Stimulated activated CD8-positive, alpha-beta memory T cell treated with anti-CD3 and anti-CD28 coated beads, Interleukin-15, amount 100 ng/mL, for 1 hour (primary cell): ENCODE measurements around the gene ECM1.

Experiments used
- DNase-seq: peaks from one replicate; pipeline ENCODE4 v3.0.0-alpha.2; 2020; ENCODE audit warnings: low read depth

The ECM1 gene

DNA sequence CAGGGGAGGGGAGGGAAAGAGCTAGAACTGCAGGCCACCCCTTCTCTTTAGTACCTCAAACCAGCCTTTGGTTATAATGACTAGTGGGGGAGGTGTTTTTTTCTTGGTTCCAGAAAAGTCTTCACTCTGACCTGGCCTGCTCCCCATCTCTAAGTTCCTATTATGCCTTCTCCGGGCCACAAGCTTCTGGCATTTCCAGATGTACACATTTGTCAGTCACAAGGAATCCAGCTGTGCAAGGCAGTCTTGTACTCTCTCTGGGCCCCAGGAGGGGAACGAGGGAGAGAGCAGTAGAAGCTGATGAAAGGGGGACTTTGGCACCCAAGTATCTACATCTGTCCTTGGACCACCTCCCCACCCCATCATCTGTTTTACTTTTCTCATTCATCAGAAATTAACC lies 4.9 kb downstream of the ECM1 start:
- no peak for DNase-seq

DNA sequence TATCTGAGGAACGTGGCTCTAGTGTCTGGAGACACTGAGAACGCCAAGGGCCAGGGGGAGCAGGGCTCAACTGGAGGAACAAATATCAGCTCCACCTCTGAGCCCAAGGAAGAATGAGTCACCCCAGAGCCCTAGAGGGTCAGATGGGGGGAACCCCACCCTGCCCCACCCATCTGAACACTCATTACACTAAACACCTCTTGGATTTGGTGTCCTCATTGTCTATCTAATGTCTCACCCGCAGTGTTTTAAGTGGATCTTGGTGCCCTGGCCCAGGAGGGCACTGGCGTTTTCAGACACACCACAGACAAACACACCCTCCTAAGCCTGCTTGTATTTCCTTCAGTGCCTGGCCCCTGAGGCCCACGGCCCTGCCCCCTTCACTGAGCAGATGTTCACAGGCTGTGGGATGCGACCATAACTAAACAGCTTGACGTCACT lies 5.5 kb downstream of the ECM1 start:
- DNase-seq, result no peak

DNA sequence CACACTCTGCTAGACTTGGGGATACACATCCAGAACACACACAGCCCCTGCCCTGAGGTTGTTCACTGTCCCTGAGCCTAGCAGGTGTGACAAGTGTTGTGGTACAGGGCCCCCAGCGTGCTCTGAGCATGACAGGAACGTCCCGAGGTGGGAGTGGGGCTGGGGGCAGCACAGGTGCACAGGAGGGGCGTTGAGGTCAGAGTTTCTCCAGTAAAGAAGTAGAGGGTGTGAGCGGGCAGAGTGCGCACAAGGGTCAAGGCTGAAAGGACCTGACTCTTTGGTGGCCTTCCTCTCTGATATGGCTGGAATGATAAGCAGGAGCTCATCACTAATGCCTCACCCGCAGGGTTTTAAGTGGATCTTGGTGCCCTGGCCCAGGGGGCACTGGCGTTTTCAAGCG lies 6.4 kb downstream of the ECM1 start:
- no peak for DNase-seq

DNA sequence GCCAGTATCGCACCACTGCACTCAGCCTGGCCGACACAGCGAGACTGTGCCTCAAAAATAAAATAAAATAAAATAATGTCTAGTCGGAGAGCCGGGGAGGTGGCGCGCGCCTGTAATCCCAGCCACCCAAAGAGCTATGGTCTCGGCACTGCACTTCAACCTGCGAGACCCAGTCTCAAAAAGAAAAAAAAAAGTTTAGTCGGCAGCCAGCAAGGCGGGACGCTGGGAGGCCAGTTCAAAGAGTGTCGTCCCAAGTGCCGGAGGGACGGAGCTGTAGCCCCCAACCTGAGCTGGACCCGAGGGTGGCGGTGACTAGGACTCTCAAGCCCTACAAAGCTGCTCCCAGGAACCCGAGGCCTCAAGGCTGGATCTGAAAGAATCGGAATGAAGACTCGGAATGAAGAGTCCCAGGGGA lies 7.0 kb downstream of the ECM1 start:
- DNase-seq, result no peak

DNA sequence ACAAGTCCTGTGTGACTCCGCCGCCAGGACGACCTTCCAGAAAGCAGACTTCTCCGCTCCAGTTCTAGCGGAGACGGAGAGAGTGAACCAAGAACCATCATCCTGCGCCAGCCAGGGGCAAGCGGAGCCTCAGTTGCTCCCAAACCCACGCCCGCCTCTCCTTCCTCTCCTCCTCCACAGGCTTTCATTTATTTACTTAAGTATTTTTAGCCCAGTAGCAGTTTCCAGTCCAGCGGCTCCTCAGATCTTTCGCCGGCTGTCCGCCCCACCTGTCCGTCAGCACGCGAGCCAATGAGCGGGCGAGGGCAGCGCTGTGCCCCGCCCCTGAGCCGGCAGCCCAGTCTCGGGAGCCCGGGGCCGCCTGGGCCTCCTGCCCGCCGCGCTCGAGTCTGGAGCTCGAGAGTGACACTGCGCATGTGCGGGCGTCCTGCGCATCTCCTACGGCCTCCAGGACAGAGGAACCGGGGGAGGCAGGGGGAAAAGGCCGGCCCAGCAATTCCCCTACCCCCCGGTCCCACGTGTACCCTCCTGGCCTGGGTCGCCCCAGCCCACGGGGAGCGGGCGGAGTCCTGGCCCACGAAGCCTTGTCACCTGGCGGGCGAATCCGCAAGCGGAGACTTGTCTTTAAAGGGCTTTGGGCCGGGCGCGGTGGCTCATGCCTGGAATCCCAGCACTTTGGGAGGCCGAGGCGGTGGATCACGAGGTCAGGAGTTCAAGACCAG lies 7.6 kb downstream of the ECM1 start, which contains the start of gene FALEC:
TSS of gene FALEC (plus strand) at position 425 of the 722 bp plus-strand sequence.
- peak; percentile 78 for DNase-seq

DNA sequence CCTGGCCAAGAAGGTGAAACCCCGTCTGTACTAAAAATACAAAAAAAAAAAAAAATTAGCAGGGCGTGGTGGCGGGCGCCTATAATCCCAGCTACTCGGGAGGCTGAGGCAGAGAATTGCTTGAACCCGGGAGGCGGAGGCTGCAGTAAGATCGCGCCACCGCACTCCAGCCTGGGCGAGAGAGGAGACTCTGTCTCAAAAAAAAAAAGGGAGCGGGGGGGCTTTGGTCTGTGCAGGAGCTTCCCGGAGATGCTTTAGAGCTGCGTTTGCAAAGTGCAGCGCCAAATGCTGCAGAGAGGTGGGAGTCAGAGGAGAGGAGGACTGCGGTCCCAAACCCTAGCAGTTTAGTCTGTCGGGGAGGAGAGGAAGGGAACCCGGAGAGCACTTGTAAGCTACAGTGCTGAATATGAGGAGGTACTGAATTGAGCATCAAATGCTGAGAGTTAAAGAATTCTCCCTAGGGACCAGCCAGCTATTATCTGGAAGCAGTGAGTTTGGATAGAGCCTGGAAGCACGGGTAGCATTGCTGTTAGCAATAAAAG lies 8.2 kb downstream of the ECM1 start:
- DNase-seq, result no peak

DNA sequence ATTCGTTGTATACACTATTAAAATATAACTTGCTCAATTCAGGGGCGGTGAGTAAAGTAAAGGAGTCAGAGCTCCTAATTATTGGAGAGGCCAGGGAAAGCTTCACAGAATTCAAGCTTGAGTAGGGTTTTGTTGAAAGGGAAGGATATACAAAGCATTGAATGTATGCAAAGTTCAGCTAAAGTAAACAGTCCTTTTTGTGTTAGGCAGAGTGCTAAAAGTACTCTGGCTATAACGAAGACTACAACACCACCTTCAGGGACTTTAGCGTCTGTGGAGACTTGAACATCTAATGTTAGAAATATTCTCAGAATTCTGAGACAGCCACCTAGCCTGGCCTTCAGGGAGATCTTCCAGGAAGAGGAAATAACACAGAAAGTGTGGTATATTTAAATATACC lies 8.7 kb downstream of the ECM1 start:
- no peak for DNase-seq

DNA sequence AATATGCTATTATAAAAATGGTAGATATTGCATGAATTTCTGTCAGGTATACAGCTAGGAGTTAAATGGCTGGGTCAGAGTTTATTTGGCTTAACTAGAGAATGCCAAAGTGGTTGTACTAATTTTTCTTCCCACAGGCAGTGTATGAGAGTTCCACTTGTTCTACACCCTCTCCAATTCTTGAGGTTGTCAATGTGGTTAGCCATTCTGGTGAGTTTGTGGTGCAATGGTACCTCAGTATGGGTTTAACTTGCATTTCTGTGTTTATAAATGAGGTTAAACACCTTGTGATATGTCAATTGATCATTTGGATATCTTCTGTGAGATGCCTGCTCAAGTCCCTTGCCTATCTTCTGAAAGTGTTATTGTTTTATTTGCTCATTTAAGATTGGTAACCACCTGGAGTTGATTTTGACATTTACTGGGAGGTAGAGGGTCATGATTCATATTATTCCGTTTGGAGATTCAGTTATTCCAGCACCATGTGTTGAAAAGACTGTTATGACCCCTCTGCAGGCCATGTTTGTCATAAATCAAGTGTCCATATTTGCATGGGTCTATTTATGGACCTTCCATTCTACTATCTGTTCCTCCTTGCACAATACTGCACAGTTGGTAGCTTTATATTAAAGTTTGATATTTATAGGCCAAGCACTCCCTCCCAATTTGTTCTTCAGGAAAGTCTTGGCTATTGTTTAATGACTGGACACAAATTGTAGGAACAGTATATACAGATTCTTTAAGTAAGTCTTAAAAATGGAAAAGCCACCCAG lies 13.5 kb downstream of the ECM1 start:
- no peak for DNase-seq

DNA sequence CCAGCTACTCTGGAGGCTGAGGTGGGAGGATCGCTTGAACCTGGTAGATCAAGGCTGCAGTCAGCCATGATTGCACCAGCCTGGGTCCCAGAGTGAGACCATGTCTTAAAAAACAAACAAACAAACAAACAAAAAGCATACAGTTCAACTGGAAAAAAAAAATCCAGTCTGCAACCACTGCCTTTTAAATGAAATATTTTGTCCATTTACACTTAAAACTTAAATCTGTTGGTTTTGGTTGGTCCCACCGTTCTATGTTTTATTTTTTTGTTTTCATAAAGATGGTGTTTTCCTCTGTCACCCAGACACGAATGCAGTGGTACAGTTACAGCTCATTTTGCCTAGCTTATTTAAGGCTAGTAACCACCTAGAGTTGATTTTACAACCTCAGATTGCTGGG lies 17.4 kb downstream of the ECM1 start:
- DNase-seq, result no peak

DNA sequence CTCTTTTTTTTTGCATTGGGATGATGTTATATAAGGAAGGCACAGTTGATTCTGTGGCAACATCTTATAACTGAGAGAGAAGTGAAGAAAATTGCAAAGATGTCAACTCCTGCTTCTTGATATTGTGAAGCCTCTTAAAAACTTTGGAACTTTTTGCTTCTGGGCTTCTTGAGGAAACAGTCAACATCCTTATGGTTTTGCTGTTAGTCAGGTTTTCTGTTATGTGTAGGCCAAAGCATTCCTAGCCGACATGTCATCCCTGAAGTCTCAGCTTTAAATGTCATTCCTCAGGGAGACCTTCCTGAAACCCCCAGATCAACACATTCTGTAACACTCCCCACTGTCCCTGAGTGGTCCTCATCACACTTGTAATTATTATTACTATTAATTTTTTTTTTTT lies 20.3 kb downstream of the ECM1 start:
- no peak for DNase-seq

DNA sequence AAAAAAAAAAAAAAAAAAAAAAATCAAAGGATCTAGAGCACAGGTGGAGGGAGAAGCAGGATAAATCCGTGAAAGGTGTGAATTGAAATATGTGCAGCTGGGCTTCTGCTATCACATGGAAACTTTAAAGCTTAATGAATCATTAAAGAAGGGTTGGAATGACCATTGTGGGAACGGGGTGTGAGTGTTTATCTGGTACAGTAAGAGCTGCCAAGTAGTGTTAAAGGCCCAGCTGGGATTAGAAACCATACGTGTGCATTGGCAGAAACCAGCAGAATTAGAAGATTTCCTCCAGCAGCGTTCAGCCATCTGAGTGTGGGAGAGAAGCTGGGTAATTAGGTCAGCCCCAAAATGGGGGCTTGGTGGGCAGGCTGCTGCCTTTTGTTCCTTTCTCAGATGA lies 21.1 kb downstream of the ECM1 start:
- DNase-seq, result no peak

DNA sequence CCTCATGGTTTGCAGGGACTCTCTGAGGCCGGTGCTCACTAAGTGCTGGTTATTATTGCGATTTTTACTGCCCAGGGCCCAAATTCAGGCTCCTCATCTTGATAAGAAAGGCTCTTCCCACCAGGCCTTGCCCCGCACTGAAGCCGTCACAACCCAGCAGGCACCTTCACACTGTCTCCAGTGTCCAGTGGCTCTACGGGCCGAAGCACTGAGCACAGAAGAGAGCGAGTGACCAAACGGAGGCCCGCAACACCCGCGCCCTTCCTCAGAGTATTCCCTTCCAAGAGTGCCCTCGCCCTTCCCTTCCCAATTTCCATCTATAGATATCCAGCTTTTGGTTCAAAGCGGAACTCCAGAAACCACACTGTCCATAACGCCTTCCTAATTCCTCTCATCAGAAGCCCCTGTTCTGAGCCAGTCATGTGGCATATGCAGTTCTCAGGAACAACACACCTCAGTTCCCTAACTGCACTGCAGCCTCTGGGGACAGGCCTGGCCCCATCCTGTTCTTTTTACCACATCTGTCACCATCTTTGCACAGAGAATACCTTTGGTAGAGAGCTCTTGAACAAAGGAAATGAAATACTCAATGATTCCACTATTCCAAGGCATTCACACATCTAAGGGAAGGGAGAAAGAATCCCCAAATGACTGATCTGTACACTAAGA lies 22.7 kb downstream of the ECM1 start:
- DNase-seq, result no peak

DNA sequence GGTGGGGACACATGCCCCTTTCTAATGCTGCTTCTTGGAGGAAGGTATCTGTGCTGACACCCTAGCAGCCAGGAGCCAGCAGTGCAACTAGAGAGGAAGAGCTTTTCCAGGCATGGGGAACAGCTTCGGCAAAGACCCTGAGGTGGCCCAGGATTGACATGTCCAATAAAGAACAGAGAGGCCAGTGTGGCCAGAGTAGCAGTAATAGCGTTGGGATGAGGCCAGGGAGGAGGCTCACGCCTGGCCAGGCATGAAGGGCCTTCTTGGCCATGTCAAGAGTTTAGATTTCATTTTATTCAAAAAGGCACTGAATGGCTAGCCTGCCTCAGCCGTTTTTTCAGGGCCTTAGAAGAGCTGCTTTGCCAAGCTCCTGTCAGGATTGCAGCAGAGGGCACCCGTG lies 25.0 kb downstream of the ECM1 start:
- no peak for DNase-seq

DNA sequence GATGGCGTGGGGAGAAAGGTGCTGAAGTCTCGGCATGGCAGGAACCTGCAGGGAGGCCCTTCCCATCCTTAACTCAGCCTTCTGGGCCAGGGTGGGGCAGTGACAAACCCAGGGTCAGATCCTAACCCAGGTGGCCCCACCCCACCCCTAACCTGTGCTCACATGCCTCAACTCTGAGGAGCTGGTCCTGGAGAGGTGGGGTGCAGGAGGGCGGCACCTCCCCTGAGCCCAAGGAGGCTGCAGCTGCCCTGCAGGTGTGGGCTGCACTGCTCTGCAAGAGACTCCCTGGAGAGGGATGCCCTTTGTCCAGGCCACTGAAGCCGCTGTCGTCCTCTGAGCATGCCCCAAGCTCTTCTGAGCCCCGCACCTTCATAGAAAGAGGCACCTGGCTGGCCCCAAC lies 26.1 kb downstream of the ECM1 start:
- no peak for DNase-seq

DNA sequence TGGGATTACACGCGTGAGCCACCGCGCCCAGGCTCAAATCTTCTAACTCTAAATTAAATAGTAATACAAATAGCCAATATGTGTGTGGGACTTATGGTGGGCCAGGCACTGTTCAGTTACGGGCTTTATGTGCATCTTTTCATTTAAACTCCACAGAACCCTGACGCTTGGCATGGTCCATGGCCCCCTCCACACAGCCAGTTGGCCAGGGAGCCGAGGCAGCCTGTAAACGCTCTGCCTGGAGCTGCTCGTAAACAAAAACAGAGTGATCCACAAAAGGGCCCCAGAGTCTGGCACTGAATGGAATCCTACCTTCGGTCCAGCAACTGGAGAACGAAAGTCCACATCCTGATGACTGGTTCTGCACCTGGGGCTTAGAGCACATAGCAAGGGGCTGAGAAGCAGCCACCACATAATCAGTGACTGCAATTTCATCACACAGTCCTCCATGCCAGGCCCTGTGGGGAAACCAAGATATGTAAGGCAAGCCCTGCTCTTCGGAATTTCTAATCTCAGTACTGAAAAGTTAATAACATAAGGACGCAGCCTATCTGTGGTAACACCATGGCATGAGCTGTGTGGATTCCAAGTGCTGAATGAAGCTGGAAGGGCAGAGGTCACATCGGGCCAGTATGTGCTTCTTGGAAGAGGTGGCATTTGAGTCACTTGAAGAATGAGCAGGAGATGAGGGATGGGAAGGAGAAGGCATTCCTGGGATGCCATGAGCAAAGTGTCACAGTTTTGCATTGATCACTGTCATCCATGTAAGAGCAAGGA lies 27.8 kb downstream of the ECM1 start:
- no peak for DNase-seq

DNA sequence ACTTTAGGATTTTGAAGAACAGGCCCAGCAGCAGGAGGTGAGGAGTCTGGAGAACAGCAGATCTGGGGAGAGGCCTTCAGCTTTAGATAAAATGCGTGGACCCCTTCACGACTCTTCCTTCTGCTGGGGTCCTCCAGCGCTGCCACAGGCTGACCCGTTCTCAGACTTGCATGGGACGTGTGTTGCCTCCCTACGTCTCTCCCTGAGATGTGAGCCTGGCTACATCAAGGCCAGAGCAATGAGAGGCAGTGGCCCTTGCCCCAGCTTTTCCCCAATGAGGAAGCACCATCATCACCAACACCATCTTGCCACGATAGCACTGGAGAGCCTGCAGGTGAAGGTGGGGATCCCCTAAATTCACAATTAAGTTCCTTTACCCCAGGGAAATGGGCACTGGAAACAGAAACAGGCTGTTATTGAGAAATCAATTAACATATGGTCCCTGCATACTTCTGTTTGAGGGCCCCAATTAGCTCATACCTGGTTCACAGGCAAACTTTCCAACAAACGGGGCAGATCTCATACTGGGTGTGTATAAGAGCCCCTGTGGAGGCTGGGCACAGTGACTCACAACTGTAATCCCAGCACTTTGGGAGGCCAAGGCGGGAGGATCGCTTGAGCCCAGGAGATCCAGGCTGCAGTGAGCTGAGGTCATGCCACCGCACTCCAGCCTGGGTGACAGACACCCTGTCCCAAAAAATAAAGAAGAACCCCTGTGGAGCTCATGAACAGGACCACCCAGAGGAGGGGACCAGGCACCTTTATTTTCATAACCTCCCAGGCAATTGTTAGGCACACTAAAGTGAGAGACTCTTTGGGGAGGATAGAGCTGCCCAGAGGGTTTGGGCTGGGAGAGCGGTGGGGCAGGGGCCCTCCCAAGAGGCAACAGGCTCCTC lies 29.2 kb downstream of the ECM1 start:
- DNase-seq, result no peak

DNA sequence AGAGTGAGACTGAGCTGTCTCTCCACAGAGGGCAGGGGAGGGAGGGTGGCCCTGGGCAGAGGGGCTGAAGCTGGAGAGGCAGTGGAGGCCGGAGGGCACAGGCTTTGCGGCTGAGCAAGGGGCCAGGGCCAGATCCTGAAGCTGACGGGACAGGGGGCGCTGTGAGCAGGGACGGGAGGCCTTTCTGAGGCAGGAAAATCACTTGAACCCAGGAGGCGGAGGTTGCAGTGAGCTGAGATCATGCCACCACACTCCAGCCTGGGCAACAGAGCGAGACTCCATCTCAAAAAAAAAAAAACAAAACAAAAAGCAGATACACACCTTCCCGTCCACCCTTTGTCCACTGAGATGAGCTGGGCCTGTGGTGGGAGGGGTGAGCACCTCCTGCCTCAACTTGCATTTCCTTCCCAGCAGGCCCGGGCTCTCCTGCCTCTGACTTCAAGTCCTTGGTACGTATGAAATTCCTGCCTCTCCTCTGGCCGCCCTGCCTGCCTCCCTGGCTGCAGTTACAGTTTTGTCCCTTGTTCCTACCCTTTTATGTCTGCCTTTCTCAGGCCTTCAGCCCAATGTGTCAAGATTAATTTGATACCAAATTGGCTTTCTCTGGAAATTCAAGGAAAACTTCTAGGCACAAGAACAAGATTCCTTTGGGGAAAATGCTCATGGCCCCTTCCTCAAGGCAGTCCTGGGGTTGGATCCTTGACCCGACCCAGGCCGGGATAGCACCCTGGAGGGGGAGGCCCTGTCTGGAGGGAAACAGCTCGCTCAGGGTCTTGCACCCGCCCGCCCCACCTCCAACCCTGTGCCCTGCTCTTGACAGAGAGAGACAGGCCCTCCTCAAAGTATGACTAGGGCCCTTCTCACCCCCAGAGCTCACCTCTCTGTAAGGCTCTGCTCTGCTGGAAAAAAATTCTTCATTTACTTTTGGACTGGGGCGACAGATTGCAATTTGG lies 30.1 kb downstream of the ECM1 start:
- no peak for DNase-seq

DNA sequence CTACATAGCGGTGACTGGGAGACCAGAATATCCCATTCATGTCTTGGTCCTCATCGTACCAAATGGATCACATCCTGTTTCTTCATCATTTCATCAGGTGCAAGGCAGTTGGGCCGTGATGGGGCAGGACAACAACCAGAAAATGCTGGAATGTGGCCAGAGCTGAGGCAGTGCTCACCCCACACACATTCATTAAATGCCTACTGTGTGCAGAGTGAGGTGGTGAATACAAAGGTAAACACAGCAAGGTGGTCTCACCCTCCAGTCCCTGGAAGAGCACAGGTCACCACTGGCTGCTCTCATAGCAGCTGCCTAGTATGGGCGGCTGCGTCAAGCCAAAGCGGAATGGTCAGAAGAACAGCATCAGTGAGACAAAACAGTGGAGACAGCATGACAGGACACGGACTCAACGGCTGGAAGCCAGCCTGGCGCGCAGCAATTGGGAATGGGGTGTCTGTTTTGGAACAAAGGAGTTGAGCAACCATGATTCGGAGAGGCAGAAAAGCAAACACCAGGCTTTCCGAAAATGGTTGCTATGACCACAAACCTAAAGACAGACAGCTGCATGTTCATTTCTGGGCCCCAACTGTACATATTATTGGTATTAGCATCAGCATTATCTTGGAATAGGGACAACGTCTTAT lies 35.7 kb downstream of the ECM1 start:
- DNase-seq, result no peak

DNA sequence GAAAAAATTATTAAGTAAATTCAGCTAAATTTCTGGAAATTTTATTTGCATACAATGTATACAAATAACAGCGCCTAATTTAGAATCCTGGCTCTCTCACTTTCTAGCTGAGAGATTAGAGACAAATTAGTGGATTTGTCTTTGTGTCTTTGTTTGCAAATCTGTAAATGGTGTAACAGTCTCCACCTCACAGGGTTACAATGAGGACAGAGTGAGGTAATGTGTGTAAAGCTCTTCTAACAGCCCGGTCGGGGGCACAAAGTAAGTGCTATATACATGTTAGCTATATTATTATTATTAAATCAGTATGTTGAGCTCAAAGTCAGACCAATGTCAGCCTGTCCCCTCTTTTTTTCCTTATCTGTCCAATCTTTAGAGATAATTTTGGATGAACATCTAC lies 36.3 kb downstream of the ECM1 start:
- no peak for DNase-seq
